HepG2 (cell line): ENCODE measurements around the gene DTHD1. TPM values are rescaled to one million over a fixed set of nuclear protein-coding genes. Genes with fewer than 3 reads are reported as not detected.

Source experiments
- ATAC-seq: fragments of 200-7000 bp; cut with Tn5 transposase; 3 replicates; pipeline ENCODE4 v1.9.1; 2020; ENCODE audit warnings: mild to moderate bottlenecking, moderate library complexity
- BruUV-seq: library from RNA; stranded (reverse); fragments of 400-500 nt; replicated peaks from 2 replicates; lab custom pipeline; 2021; lab: Mats Ljungman, UMichigan
- CTCF ChIA-PET: fragments of 300-600 bp; formaldehyde crosslinking; extraction: SDS; loops from one replicate; lab custom pipeline; 2021; ENCODE audit warnings: low total read pairs, inconsistent platforms, low intra/inter-chr PET ratio; lab: Yijun Ruan, JAX
- POLR2A ChIA-PET: fragments of 350-600 bp; sonication (Branson Sonifier 250); formaldehyde crosslinking; loops from one replicate; lab custom pipeline; 2020; ENCODE audit warnings: antibody characterized with exemption, inconsistent platforms; lab: Yijun Ruan, JAX
- DNase-seq: peaks from one replicate; pipeline ENCODE4 v3.0.0-alpha.2; 2015; ENCODE audit warnings: low spot score
- FAIRE-seq: peaks from 3 replicates; lab custom pipeline; 2011; peaks lifted over from hg19 to GRCh38; lab: Jason Lieb, UNC
- H2AFZ ChIP-seq: one replicate; pipeline ENCODE4 v1.6.1; 2011; ENCODE audit warnings: low read length, inconsistent platforms
- H3K27ac ChIP-seq: fragments of 300-600 bp; 3 replicates; pipeline ENCODE4 v1.8.0; 2011; ENCODE audit warnings: mixed run types, mild to moderate bottlenecking, mixed read lengths, low read length, inconsistent platforms; ENCODE audit not compliant: insufficient read depth; ENCODE audit errors: extremely low read length
- H3K27me3 ChIP-seq, 2 experiments: fragments of 200-600 bp in 1 of 2; 2 replicates in 1 of 2; 3 replicates in 1 of 2; pipeline versions ENCODE4 v1.6.0 to v1.8.0; 2011; ENCODE audit warnings: low read length in 2 of 2, mild to moderate bottlenecking in 2 of 2, moderate library complexity in 2 of 2, inconsistent platforms in 1 of 2; ENCODE audit not compliant: insufficient read depth in 2 of 2, control insufficient read depth in 1 of 2
- H3K36me3 ChIP-seq, 2 experiments: fragments of 200-600 bp in 1 of 2; replicated peaks in 1 of 2; 2 replicates in 1 of 2; 3 replicates in 1 of 2; pipeline versions ENCODE4 v1.5.1 to v1.8.0; 2011; ENCODE audit warnings: low read length in 2 of 2, inconsistent platforms in 1 of 2; ENCODE audit not compliant: insufficient read depth in 2 of 2, control insufficient read depth in 1 of 2
- H3K4me1 ChIP-seq: 2 replicates; pipeline ENCODE4 v1.5.1; 2012; ENCODE audit warnings: low read length, inconsistent platforms; ENCODE audit not compliant: insufficient read depth
- H3K4me2 ChIP-seq: 2 replicates; pipeline ENCODE4 v1.6.0; 2011; ENCODE audit warnings: low read depth, low read length, inconsistent platforms
- H3K4me3 ChIP-seq, 3 experiments: fragments of 200-600 bp in 1 of 3; sonication (generic), shearing (Covaris generic) in 1 of 3; replicated peaks in 1 of 3; 2 replicates each; pipeline ENCODE4 v1.5.1; 2011 to 2016; ENCODE audit warnings: low read length in 3 of 3, inconsistent platforms in 2 of 3, low read depth in 2 of 3, mild to moderate bottlenecking in 2 of 3, control low read depth in 1 of 3, mixed read lengths in 1 of 3; ENCODE audit not compliant: insufficient read depth in 1 of 3
- H3K79me2 ChIP-seq: one replicate; pipeline ENCODE4 v1.6.1; 2011; ENCODE audit warnings: low read length, inconsistent platforms; ENCODE audit not compliant: insufficient read depth
- H3K9ac ChIP-seq: 2 replicates; pipeline ENCODE4 v1.6.0; 2011; ENCODE audit warnings: mild to moderate bottlenecking, low read depth, low read length, inconsistent platforms; ENCODE audit not compliant: insufficient read depth
- H3K9me3 ChIP-seq: 2 replicates; pipeline ENCODE4 v1.5.1; 2012; ENCODE audit warnings: mild to moderate bottlenecking, low read length
- H4K20me1 ChIP-seq: 2 replicates; pipeline ENCODE4 v1.6.0; 2011; ENCODE audit warnings: inconsistent platforms, mild to moderate bottlenecking, low read length, moderate library complexity; ENCODE audit not compliant: insufficient read depth
- AHR ChIP-seq: IDR thresholded peaks from 2 replicates; pipeline ENCODE4 v1.6.1; 2018; ENCODE audit warnings: missing genetic modification reagents, missing compliant biosample characterization
- HNF4G ChIP-seq, 2 experiments: sonication (generic) in 1 of 2; formaldehyde crosslinking in 1 of 2; IDR thresholded peaks; 2 replicates each; pipeline versions ENCODE4 v1.4.0 to v1.6.1; 2011 to 2020; ENCODE audit warnings: borderline replicate concordance in 2 of 2, low read depth in 2 of 2, mild to moderate bottlenecking in 2 of 2, low read length in 1 of 2, missing genetic modification reagents in 1 of 2, moderate library complexity in 1 of 2
- IRF2 ChIP-seq: IDR thresholded peaks from 2 replicates; pipeline ENCODE4 v1.6.1; 2018; ENCODE audit warnings: missing genetic modification reagents, missing compliant biosample characterization
- KMT2B ChIP-seq: IDR thresholded peaks from 2 replicates; pipeline ENCODE4 v1.6.1; 2016; ENCODE audit warnings: missing genetic modification reagents, missing compliant biosample characterization
- PRMT3 ChIP-seq: sonication (generic); formaldehyde crosslinking; IDR thresholded peaks from 2 replicates; pipeline ENCODE4 v1.8.1; 2022; ENCODE audit warnings: low read depth, mild to moderate bottlenecking, moderate library complexity, missing genetic modification reagents, borderline replicate concordance
- RORA ChIP-seq: sonication (generic); formaldehyde crosslinking; IDR thresholded peaks from 2 replicates; pipeline ENCODE4 v1.5.0; 2020; ENCODE audit warnings: mild to moderate bottlenecking, missing genetic modification reagents, moderate library complexity
- ZNF3 ChIP-seq: IDR thresholded peaks from 2 replicates; pipeline ENCODE4 v1.7.0; 2017; ENCODE audit warnings: inconsistent platforms
- ZNF564 ChIP-seq: sonication (generic); formaldehyde crosslinking; IDR thresholded peaks from 2 replicates; pipeline ENCODE4 v1.8.1; 2023; ENCODE audit warnings: mild to moderate bottlenecking, missing genetic modification reagents
- ZNF704 ChIP-seq: sonication (generic); formaldehyde crosslinking; IDR thresholded peaks from 2 replicates; pipeline ENCODE4 v1.8.1; 2023; ENCODE audit warnings: mild to moderate bottlenecking, inconsistent platforms, moderate library complexity, missing genetic modification reagents, borderline replicate concordance
- ZNF740 ChIP-seq: sonication (generic); formaldehyde crosslinking; IDR thresholded peaks from 2 replicates; pipeline ENCODE4 v1.4.0; 2020; ENCODE audit warnings: missing genetic modification reagents
- WGBS: methylation state at CpG from one replicate; pipeline ENCODE4 v1.1.6; 2017; ENCODE audit warnings: low lambda C conversion rate; 5-methylcytosine and 5-hydroxymethylcytosine counted together
- in situ Hi-C: cut with HindIII; loops from 2 replicates; pipeline ENCODE4 v1.10.0; 2017; ENCODE audit warnings: low pct_unique_long_range_greater_than_20kb; ENCODE audit not compliant: extremely low pct_ligation_motif_present
- intact Hi-C: fragments of 100-400 bp; cut with micrococcal nuclease; formaldehyde crosslinking; loops from one replicate; pipeline ENCODE4 v1.10.0; 2022; ENCODE audit not compliant: unreplicated experiment
- polyA plus RNA-seq, 8 experiments: library from polyadenylated mRNA; depleted of rRNA in 3 of 8; stranded (reverse) in 7 of 8; unstranded in 1 of 8; fragments of >200 nt; fragmentation: Illumina TruSeq in 4 of 8; extraction: Trizol in 4 of 8; gene quantifications; 2 replicates each; pipeline versions ENCODE4 v1.2.1 to v1.2.3, GENCODE V29; 2011 to 2016; ENCODE audit warnings: low read depth in 4 of 8, missing spikeins in 1 of 8, mixed read lengths in 1 of 8; ENCODE audit not compliant: insufficient read depth in 1 of 8
- total RNA-seq, 5 experiments: library from RNA; depleted of rRNA; stranded (reverse); fragments of >200 nt; fragmentation: Illumina TruSeq; extraction: Trizol; gene quantifications; 2 replicates each; pipeline ENCODE4 v1.2.3, GENCODE V29; 2016; ENCODE audit warnings: low read depth in 1 of 5

The DTHD1 gene
- total and polyA plus RNA-seq, 2 of the 13 experiments (the other 11 are each of a cell fraction or from before 2014, with no cell fraction given) = not detected

- no peak for TF ChIP-seq ZNF3 (CRISPR knock-in tag)
- TF ChIP-seq PRMT3 (CRISPR knock-in tag) = no peak
- TF ChIP-seq AHR = no peak
- TF ChIP-seq IRF2 = no peak
- no peak for TF ChIP-seq ZNF564 (CRISPR knock-in tag)
- TF ChIP-seq ZNF740 (CRISPR knock-in tag) = no peak
- no peak for TF ChIP-seq KMT2B (CRISPR knock-in tag)
- no peak for TF ChIP-seq RORA
- TF ChIP-seq HNF4G (IDR thresholded peaks at IDR 0.05; ENCODE audit: borderline replicate concordance, low read depth, low read length) = no peak
- no peak for TF ChIP-seq HNF4G (CRISPR knock-in tag; IDR thresholded peaks at IDR 0.05; ENCODE audit: borderline replicate concordance, low read depth)
- no peak for TF ChIP-seq ZNF704 (CRISPR knock-in tag)
- ChIA-PET CTCF (no interaction called here), POLR2A (no interaction called here)
- no peak for ATAC-seq
- no peak for FAIRE-seq
- H3K27me3 ChIP-seq = no peaks in the 10 kb centered on the region
- H3K27ac ChIP-seq = no peak overlapping the region
- BruUV-seq = no TSS peak
- H3K9me3 ChIP-seq = no peaks in the 10 kb centered on the region
- no peak overlapping the region for H2AFZ ChIP-seq
- in situ Hi-C loops (no loop called here), intact Hi-C loops (no loop called here)
- H3K9ac ChIP-seq = no peak overlapping the region
- H3K36me3 ChIP-seq = no peaks in the 10 kb centered on the region
- 39% methylated on average over 10 of the region's 10 CpGs for WGBS
- DNase-seq = no peak
- H3K4me2 ChIP-seq = no peak overlapping the region
- no peak overlapping the region for H3K4me3 ChIP-seq
- H3K79me2 ChIP-seq = no peaks in the 10 kb centered on the region
- H3K4me1 ChIP-seq = no peaks in the 10 kb centered on the region
- no peaks in the 10 kb centered on the region for H4K20me1 ChIP-seq
Observed at GRCh38 chr4:36233567-36234266, 47.7 kb upstream of the DTHD1 start.
